H1 (cell line): ENCODE results near the gene KRT17. TPM values are rescaled to one million over a fixed set of nuclear protein-coding genes. Genes with fewer than 3 reads are reported as not detected.
A peak's percentile ranks its signal among the peaks of the same experiment; 100 is the strongest.

Experiments
- CTCF ChIA-PET: fragments of 300-600 bp; sonication (Branson Sonifier 250); formaldehyde crosslinking; loops from one replicate; lab custom pipeline; 2021; ENCODE audit not compliant: partially characterized antibody; lab: Charles Lee
- POLR2A ChIA-PET: fragments of 300-600 bp; sonication (Branson Sonifier 250); formaldehyde crosslinking; loops from one replicate; lab custom pipeline; 2021; ENCODE audit warnings: inconsistent platforms; ENCODE audit not compliant: partially characterized antibody; lab: Charles Lee
- DNase-seq, 2 experiments: peaks; one replicate each; pipeline versions ENCODE4 v3.0.0 to v3.0.0-alpha.2; 2010 to 2022; ENCODE audit warnings: low spot score in 2 of 2, low read depth in 1 of 2, mixed read lengths in 1 of 2
- FAIRE-seq: peaks from 2 replicates; lab custom pipeline; 2011; peaks lifted over from hg19 to GRCh38; lab: Jason Lieb, UNC
- H2AFZ ChIP-seq: 2 replicates; pipeline ENCODE4 v1.8.1; 2012; ENCODE audit warnings: low read length, inconsistent platforms
- H2AK5ac ChIP-seq: 2 replicates; pipeline ENCODE4 v1.6.1; 2013; ENCODE audit warnings: low read depth, low read length
- H2BK120ac ChIP-seq: replicated peaks from 2 replicates; pipeline ENCODE3; 2013; ENCODE audit warnings: low read depth, low read length, inconsistent platforms
- H2BK12ac ChIP-seq: 2 replicates; pipeline ENCODE4 v1.6.1; 2013; ENCODE audit warnings: low read depth, low read length
- H2BK15ac ChIP-seq: 2 replicates; pipeline ENCODE4 v1.6.1; 2013; ENCODE audit warnings: low read length
- H2BK20ac ChIP-seq: 2 replicates; pipeline ENCODE4 v1.6.1; 2013; ENCODE audit warnings: low read length
- H2BK5ac ChIP-seq: 2 replicates; pipeline ENCODE4 v1.6.1; 2013; ENCODE audit warnings: low read depth, low read length
- H3K14ac ChIP-seq: 2 replicates; pipeline ENCODE4 v1.6.1; 2013; ENCODE audit warnings: inconsistent platforms; ENCODE audit not compliant: insufficient read length
- H3K18ac ChIP-seq: 2 replicates; pipeline ENCODE4 v1.6.1; 2013; ENCODE audit warnings: low read length; ENCODE audit errors: extremely low read depth
- H3K23ac ChIP-seq: 2 replicates; pipeline ENCODE4 v1.6.1; 2013; ENCODE audit warnings: inconsistent platforms; ENCODE audit not compliant: insufficient read length
- H3K23me2 ChIP-seq: 2 replicates; pipeline ENCODE4 v1.6.1; 2013; ENCODE audit warnings: low read depth, low read length
- H3K27ac ChIP-seq: 2 replicates; pipeline ENCODE4 v1.6.1; 2011; ENCODE audit warnings: low read depth, low read length, inconsistent platforms
- H3K27me3 ChIP-seq, 4 experiments: replicated peaks in 1 of 4; 1 replicate in 1 of 4; 2 replicates in 3 of 4; pipeline versions ENCODE4 v1.6.1 to v1.8.1; 2011 to 2013; ENCODE audit warnings: low read length in 3 of 4, mild to moderate bottlenecking in 3 of 4, inconsistent platforms in 2 of 4, mixed read lengths in 2 of 4, moderate library complexity in 1 of 4; ENCODE audit not compliant: control insufficient read depth in 3 of 4, insufficient read depth in 3 of 4; ENCODE audit errors: extremely low read depth in 1 of 4
- H3K36me3 ChIP-seq, 4 experiments: 2 replicates each; pipeline versions ENCODE4 v1.6.1 to v1.8.1; 2011 to 2013; ENCODE audit warnings: mild to moderate bottlenecking in 4 of 4, low read length in 3 of 4, moderate library complexity in 2 of 4, control low read depth in 1 of 4, inconsistent platforms in 1 of 4; ENCODE audit not compliant: insufficient read depth in 4 of 4, control insufficient read depth in 2 of 4
- H3K4ac ChIP-seq: replicated peaks from 2 replicates; pipeline ENCODE3; 2013; ENCODE audit warnings: low read length, low read depth, mixed read lengths, inconsistent platforms; ENCODE audit not compliant: insufficient read length
- H3K4me1 ChIP-seq, 4 experiments: replicated peaks in 1 of 4; 1 replicate in 1 of 4; 2 replicates in 3 of 4; pipeline versions ENCODE4 v1.6.1 to v1.8.1; 2011 to 2013; ENCODE audit warnings: low read length in 3 of 4, inconsistent platforms in 2 of 4, mixed read lengths in 1 of 4; ENCODE audit not compliant: insufficient read depth in 4 of 4, control insufficient read depth in 3 of 4
- H3K4me2 ChIP-seq, 2 experiments: 2 replicates each; pipeline versions ENCODE4 v1.6.1 to v1.8.1; 2011 to 2013; ENCODE audit warnings: low read depth in 2 of 2, low read length in 2 of 2, control low read depth in 1 of 2, inconsistent platforms in 1 of 2, mild to moderate bottlenecking in 1 of 2; ENCODE audit not compliant: insufficient read depth in 1 of 2
- H3K4me3 ChIP-seq, 4 experiments: fragments of 200-600, 300-600 bp in 1 of 4; sonication (generic), shearing (Covaris generic), sonication (Bioruptor Twin) in 1 of 4; 2 replicates each; pipeline versions ENCODE4 v1.5.1 to v1.8.1; 2011 to 2016; ENCODE audit warnings: low read length in 4 of 4, low read depth in 3 of 4, control low read depth in 2 of 4, inconsistent platforms in 2 of 4, mild to moderate bottlenecking in 2 of 4, mixed read lengths in 1 of 4, moderate library complexity in 1 of 4; ENCODE audit not compliant: insufficient read depth in 2 of 4; ENCODE audit errors: extremely low read depth in 1 of 4
- H3K56ac ChIP-seq: replicated peaks from 2 replicates; pipeline ENCODE3; 2013; ENCODE audit warnings: low read depth, mild to moderate bottlenecking, mixed read lengths, low read length, inconsistent platforms; ENCODE audit not compliant: insufficient read length
- H3K79me1 ChIP-seq: 2 replicates; pipeline ENCODE4 v1.6.1; 2013; ENCODE audit warnings: low read depth, low read length, control low read depth
- H3K79me2 ChIP-seq, 2 experiments: 2 replicates each; pipeline versions ENCODE4 v1.6.1 to v1.8.1; 2012 to 2013; ENCODE audit warnings: low read length in 2 of 2, mild to moderate bottlenecking in 2 of 2, inconsistent platforms in 1 of 2; ENCODE audit not compliant: insufficient read depth in 2 of 2, control insufficient read depth in 1 of 2
- H3K9ac ChIP-seq, 4 experiments: replicated peaks in 1 of 4; 1 replicate in 1 of 4; 2 replicates in 3 of 4; pipeline versions ENCODE4 v1.6.1 to v1.8.1; 2011 to 2013; ENCODE audit warnings: low read depth in 3 of 4, low read length in 3 of 4, control low read depth in 2 of 4, mild to moderate bottlenecking in 2 of 4, moderate library complexity in 2 of 4, inconsistent platforms in 1 of 4; ENCODE audit errors: extremely low read depth in 1 of 4
- H3K9me3 ChIP-seq, 2 experiments: 2 replicates each; pipeline versions ENCODE4 v1.6.1 to v1.8.1; 2012 to 2013; ENCODE audit warnings: mild to moderate bottlenecking in 2 of 2, moderate library complexity in 2 of 2, control low read depth in 1 of 2, inconsistent platforms in 1 of 2, low read depth in 1 of 2, low read length in 1 of 2, mixed read lengths in 1 of 2; ENCODE audit not compliant: insufficient read depth in 2 of 2
- H4K20me1 ChIP-seq, 2 experiments: replicated peaks in 1 of 2; 2 replicates each; pipeline versions ENCODE3 to v1.8.1; 2011 to 2013; ENCODE audit warnings: inconsistent platforms in 2 of 2, low read length in 2 of 2, mild to moderate bottlenecking in 1 of 2; ENCODE audit not compliant: insufficient read depth in 2 of 2, control insufficient read depth in 1 of 2
- H4K5ac ChIP-seq: 2 replicates; pipeline ENCODE4 v1.6.1; 2013; ENCODE audit warnings: low read length, low read depth, mixed read lengths, inconsistent platforms; ENCODE audit not compliant: insufficient read length
- H4K8ac ChIP-seq: 2 replicates; pipeline ENCODE4 v1.8.0; 2013; ENCODE audit warnings: mild to moderate bottlenecking, moderate library complexity, low read length, inconsistent platforms; ENCODE audit not compliant: insufficient read depth; ENCODE audit errors: extremely low read depth
- H4K91ac ChIP-seq: replicated peaks from 2 replicates; pipeline ENCODE3; 2013; ENCODE audit warnings: low read length, mixed read lengths, inconsistent platforms; ENCODE audit not compliant: insufficient read length
- CBX5 ChIP-seq: fragments of 300-800, 300-1000 bp; sonication (generic); IDR thresholded peaks from 2 replicates; pipeline ENCODE4 v1.7.1; 2016; ENCODE audit warnings: antibody characterized with exemption, low read length, low read depth
- EZH2 ChIP-seq: fragments of 200-600 bp; sonication (generic); IDR thresholded peaks from 2 replicates; pipeline ENCODE4 v1.7.1; 2012; ENCODE audit warnings: low read depth, mild to moderate bottlenecking, moderate library complexity, low read length, inconsistent platforms; ENCODE audit not compliant: severe bottlenecking
- HDAC2 ChIP-seq, 2 experiments: fragments of 300-600 bp in 1 of 2; sonication (generic) in 1 of 2; IDR thresholded peaks; 2 replicates each; pipeline ENCODE4 v1.6.1; 2011 to 2012; ENCODE audit warnings: low read depth in 2 of 2, low read length in 2 of 2, mild to moderate bottlenecking in 2 of 2, moderate library complexity in 2 of 2, borderline replicate concordance in 1 of 2, inconsistent platforms in 1 of 2
- JUN ChIP-seq: IDR thresholded peaks from 2 replicates; pipeline ENCODE4 v1.6.1; 2011; ENCODE audit warnings: low read depth, mild to moderate bottlenecking, improper control_type of control experiment, low read length
- JUND ChIP-seq: IDR thresholded peaks from 2 replicates; pipeline ENCODE4 v1.6.1; 2011; ENCODE audit warnings: mild to moderate bottlenecking, improper control_type of control experiment, low read length
- PHF8 ChIP-seq: fragments of 200-600 bp; sonication (generic); conservative IDR thresholded peaks from 2 replicates; pipeline ENCODE4 v1.7.1; 2012; ENCODE audit warnings: low read depth, mild to moderate bottlenecking, inconsistent platforms, low read length, moderate library complexity
- POLR2A ChIP-seq, 2 experiments: IDR thresholded peaks; 1 replicate in 1 of 2; 2 replicates in 1 of 2; pipeline ENCODE4 v1.6.1; 2011; ENCODE audit warnings: low read depth in 2 of 2, low read length in 2 of 2, mild to moderate bottlenecking in 2 of 2; ENCODE audit errors: control extremely low read depth in 1 of 2
- RBBP5 ChIP-seq: IDR thresholded peaks from 2 replicates; pipeline ENCODE4 v1.7.1; 2012; ENCODE audit warnings: low read depth, mild to moderate bottlenecking, inconsistent platforms, low read length, moderate library complexity, borderline replicate concordance
- SAP30 ChIP-seq: fragments of 300-600 bp; sonication (generic); IDR thresholded peaks from 2 replicates; pipeline ENCODE4 v1.7.1; 2012; ENCODE audit warnings: low read length, moderate library complexity, mild to moderate bottlenecking, inconsistent platforms; ENCODE audit not compliant: insufficient read depth, insufficient replicate concordance
- WGBS, 2 experiments: shearing (Covaris generic) in 1 of 2; methylation state at CpG; one replicate each; pipeline versions ENCODE4 v1.1.6 to v1.1.7; 2013 to 2015; ENCODE audit warnings: low lambda C conversion rate in 2 of 2, mixed read lengths in 2 of 2, inconsistent platforms in 1 of 2, low coverage in 1 of 2, missing lambda C conversion rate in 1 of 2; ENCODE audit not compliant: insufficient replicate concordance in 2 of 2, insufficient coverage in 1 of 2, insufficient read length in 1 of 2; ENCODE audit errors: extremely low coverage in 1 of 2, missing lambda C conversion rate in 1 of 2; 5-methylcytosine and 5-hydroxymethylcytosine counted together
- polyA plus RNA-seq, 7 experiments: library from polyadenylated mRNA; depleted of rRNA in 3 of 7; stranded (reverse) in 5 of 7; unstranded in 2 of 7; fragments of >200 nt in 5 of 7; fragments of 200-250 nt in 2 of 7; gene quantifications; 1 replicate in 5 of 7; 2 replicates in 1 of 7; 4 replicates in 1 of 7; pipeline versions ENCODE4 v1.2.1 to v1.2.3, GENCODE V29; 2011 to 2013; ENCODE audit warnings: missing spikeins in 2 of 7, mixed read lengths in 2 of 7
- total RNA-seq: library from RNA; stranded (reverse); fragmentation: NEBNext Ultra II Directional; extraction: Animal tissue kit (Norgen Biotek cat#: 25700); gene quantifications from 2 replicates; pipeline ENCODE4 v1.2.1, GENCODE V29; 2021

Gene KRT17
- total and polyA plus RNA-seq, 2 of the 8 experiments (the other 6 are each of a cell fraction or from before 2014, with no cell fraction given): 0.50 to 0.95 TPM

- H3K27me3 ChIP-seq: no peaks in the 10 kb centered on the region; a peak in 3 of 7 replicates
- H2AFZ ChIP-seq: no peak overlapping the region
- H2BK5ac ChIP-seq: no peak overlapping the region
- H2BK15ac ChIP-seq: peak overlapping the region; percentile 92; the same call in 1 of the 2 replicates
- peak overlapping the region; percentile 86; the same call in 1 of the 2 replicates for H2BK20ac ChIP-seq
- no peak overlapping the region for H3K23ac ChIP-seq
- no peak overlapping the region for H2BK120ac ChIP-seq
- 86% methylated on average over 8 of the region's 8 CpGs; no CpG with 5 or more reads in 1 of the 2 experiments for WGBS, 2 experiments
- CTCF ChIA-PET: interaction anchor here (0.7 to 12.1 kb wide), 59 partner anchors 12 to 970 kb away, joined by 3 to 338 read pairs (median 6); partner anchors contain the start of genes EIF1, KRT14, KRT17 and KRT19
- H4K8ac ChIP-seq: no peak overlapping the region
- H3K23me2 ChIP-seq: peaks cover 10% of the 10 kb centered on the region
- H3K56ac ChIP-seq: no peak overlapping the region
- H3K36me3 ChIP-seq: no peaks in the 10 kb centered on the region
- no peaks in the 10 kb centered on the region for H3K9me3 ChIP-seq
- no peak for FAIRE-seq
- no peak for DNase-seq
- H3K79me1 ChIP-seq: no peaks in the 10 kb centered on the region
- no peak overlapping the region for H3K9ac ChIP-seq
- no peak overlapping the region for H3K14ac ChIP-seq
- H3K4me1 ChIP-seq: peaks cover 0 to 14% (median 6%) of the 10 kb centered on the region in 4 experiments; a peak in 5 of 7 replicates
- no peak overlapping the region for H3K18ac ChIP-seq
- no peak overlapping the region; the same call in 1 of the 2 replicates for H2AK5ac ChIP-seq
- peak overlapping the region; percentile 2; the same call in 1 of the 2 replicates for H2BK12ac ChIP-seq
- no peak overlapping the region for H4K91ac ChIP-seq
- H3K79me2 ChIP-seq: no peaks in the 10 kb centered on the region
- no peak overlapping the region for H3K4me3 ChIP-seq
- POLR2A ChIA-PET: interaction anchor here (0.9 to 7.6 kb wide), 6 partner anchors 10 to 136 kb away, joined by 3 to 106 read pairs (median 8); partner anchors contain the start of genes EIF1 and KRT19
- no peaks in the 10 kb centered on the region for H4K20me1 ChIP-seq
- TF ChIP-seq JUN (no peak), HDAC2 (IDR thresholded peaks at IDR 0.05; ENCODE audit: borderline replicate concordance in 1 of 2, low read depth in 2 of 2, low read length in 2 of 2) (no peak), SAP30 (no peak), CBX5 (no peak), PHF8 (no peak), RBBP5 (no peak), POLR2A (IDR thresholded peaks at IDR 0.05; ENCODE audit: control extremely low read depth in 1 of 2, low read depth in 2 of 2, low read length in 2 of 2) (no peak), EZH2 (no peak), JUND (no peak)
- H3K27ac ChIP-seq: no peak overlapping the region
- no peak overlapping the region for H3K4me2 ChIP-seq
- no peak overlapping the region for H3K4ac ChIP-seq
- H4K5ac ChIP-seq: no peak overlapping the region
These were observed 39.2 kb upstream of the KRT17 start for GRCh38 chr17:41663451-41664171.
